HEK293 (cell line): ENCODE data around the gene INF2.

Source experiments
- CTCF ChIA-PET: fragments of 350-600 bp; formaldehyde crosslinking; extraction: SDS; loops from one replicate; lab custom pipeline; 2021; ENCODE audit warnings: antibody characterized with exemption; lab: Yijun Ruan, JAX
- POLR2A ChIA-PET: fragments of 300-600 bp; formaldehyde crosslinking; extraction: SDS; loops from one replicate; lab custom pipeline; 2020; ENCODE audit warnings: antibody characterized with exemption, inconsistent platforms; lab: Yijun Ruan, JAX
- H3K27ac ChIP-seq: fragments of 200-500 bp; sonication (Bioruptor generic); 2 replicates; pipeline ENCODE4 v1.5.1; 2014; ENCODE audit warnings: low read depth, low read length, control low read depth, inconsistent platforms; ENCODE audit errors: extremely low read depth
- H3K36me3 ChIP-seq, 2 experiments: fragments of 200-500 bp in 1 of 2; sonication (Bioruptor generic) in 1 of 2; 1 replicate in 1 of 2; 2 replicates in 1 of 2; pipeline ENCODE4 v1.5.1; 2014 to 2017; ENCODE audit warnings: inconsistent platforms in 2 of 2, low read length in 2 of 2; ENCODE audit not compliant: control insufficient read depth in 2 of 2, insufficient read depth in 1 of 2
- H3K4me1 ChIP-seq: fragments of 200-500 bp; sonication (Bioruptor generic); 2 replicates; pipeline ENCODE4 v1.5.1; 2014; ENCODE audit warnings: mild to moderate bottlenecking, low read length, inconsistent platforms; ENCODE audit not compliant: control insufficient read depth, insufficient read depth
- H3K4me3 ChIP-seq: 2 replicates; pipeline ENCODE4 v1.5.1; 2011; ENCODE audit warnings: low read depth, mild to moderate bottlenecking, control low read depth, low read length, moderate library complexity
- H3K9me3 ChIP-seq: fragments of 200-500 bp; sonication (Bioruptor generic); 2 replicates; pipeline ENCODE4 v1.5.1; 2014; ENCODE audit warnings: low read depth, low read length, inconsistent platforms; ENCODE audit not compliant: control insufficient read depth, insufficient read depth
- ATF2 ChIP-seq: fragments of 450-650 bp; formaldehyde crosslinking; IDR thresholded peaks from 2 replicates; pipeline ENCODE4 v1.5.1; 2016; ENCODE audit warnings: missing biosample characterization, missing genetic modification characterization, low read depth
- EGR2 ChIP-seq: fragments of 450-650 bp; formaldehyde crosslinking; IDR thresholded peaks from 2 replicates; pipeline ENCODE4 v1.5.1; 2016; ENCODE audit warnings: low read depth, missing biosample characterization, missing genetic modification characterization
- MEIS1 ChIP-seq: sonication (generic); formaldehyde crosslinking; IDR thresholded peaks from 2 replicates; pipeline ENCODE4 v1.8.1; 2022; ENCODE audit warnings: missing genetic modification reagents, mild to moderate bottlenecking, borderline replicate concordance
- SALL2 ChIP-seq: fragments of 450-650 bp; formaldehyde crosslinking; IDR thresholded peaks from 2 replicates; pipeline ENCODE4 v1.5.0; 2017; ENCODE audit warnings: missing biosample characterization, mild to moderate bottlenecking, missing genetic modification characterization, borderline replicate concordance
- SETDB1 ChIP-seq: IDR thresholded peaks from one replicate; pipeline ENCODE4 v1.6.1; 2017; ENCODE audit warnings: mild to moderate bottlenecking, low read length, moderate library complexity, mixed read lengths; ENCODE audit not compliant: insufficient read length
- ZBTB48 ChIP-seq: fragments of 450-650 bp; formaldehyde crosslinking; IDR thresholded peaks from 2 replicates; pipeline ENCODE4 v1.5.1; 2016; ENCODE audit warnings: missing biosample characterization, missing genetic modification characterization
- ZNF132 ChIP-seq: fragments of 450-650 bp; formaldehyde crosslinking; IDR thresholded peaks from 2 replicates; pipeline ENCODE4 v1.5.1; 2017; ENCODE audit warnings: missing biosample characterization, missing genetic modification characterization, borderline replicate concordance
- ZNF138 ChIP-seq: fragments of 450-650 bp; formaldehyde crosslinking; IDR thresholded peaks from 2 replicates; pipeline ENCODE4 v1.5.1; 2016; ENCODE audit warnings: missing biosample characterization, missing genetic modification characterization, borderline replicate concordance
- ZNF169 ChIP-seq: fragments of 450-650 bp; formaldehyde crosslinking; IDR thresholded peaks from 2 replicates; pipeline ENCODE4 v1.5.1; 2016; ENCODE audit warnings: missing biosample characterization, missing genetic modification characterization
- ZNF248 ChIP-seq: fragments of 450-650 bp; formaldehyde crosslinking; IDR thresholded peaks from 2 replicates; pipeline ENCODE4 v1.5.1; 2017; ENCODE audit warnings: missing biosample characterization, missing genetic modification characterization
- ZNF280D ChIP-seq: fragments of 450-650 bp; formaldehyde crosslinking; IDR thresholded peaks from 2 replicates; pipeline ENCODE4 v1.5.1; 2016; ENCODE audit warnings: missing biosample characterization, missing genetic modification characterization
- ZNF37A ChIP-seq: fragments of 450-650 bp; IDR thresholded peaks from 2 replicates; pipeline ENCODE4 v1.5.1; 2018; ENCODE audit warnings: missing biosample characterization, missing genetic modification characterization
- ZNF501 ChIP-seq: fragments of 450-650 bp; formaldehyde crosslinking; IDR thresholded peaks from 2 replicates; pipeline ENCODE4 v1.5.1; 2016; ENCODE audit warnings: missing biosample characterization, missing genetic modification characterization
- ZNF629 ChIP-seq: fragments of 450-650 bp; formaldehyde crosslinking; IDR thresholded peaks from 2 replicates; pipeline ENCODE4 v1.5.1; 2017; ENCODE audit warnings: missing biosample characterization, missing genetic modification characterization
- ZNF707 ChIP-seq: fragments of 450-650 bp; formaldehyde crosslinking; IDR thresholded peaks from 2 replicates; pipeline ENCODE4 v1.5.1; 2016; ENCODE audit warnings: missing biosample characterization, missing genetic modification characterization
- ZNF777 ChIP-seq: fragments of 450-650 bp; formaldehyde crosslinking; IDR thresholded peaks from 2 replicates; pipeline ENCODE4 v1.5.1; 2017; ENCODE audit warnings: missing biosample characterization, missing genetic modification characterization, borderline replicate concordance
- ZSCAN4 ChIP-seq: fragments of 450-650 bp; formaldehyde crosslinking; IDR thresholded peaks from 2 replicates; pipeline ENCODE4 v1.5.1; 2017; ENCODE audit warnings: missing biosample characterization, missing genetic modification characterization
- TF ChIP-seq, protein P1 (sequence below): fragments of 450-650 bp; formaldehyde crosslinking; IDR thresholded peaks from 2 replicates; pipeline ENCODE4 v1.5.1; 2016; ENCODE audit warnings: missing biosample characterization, missing genetic modification characterization
- TF ChIP-seq, protein P2 (sequence below): fragments of 450-650 bp; formaldehyde crosslinking; IDR thresholded peaks from 2 replicates; pipeline ENCODE4 v1.5.1; 2016; ENCODE audit warnings: missing biosample characterization, missing genetic modification characterization

Gene INF2

DNA sequence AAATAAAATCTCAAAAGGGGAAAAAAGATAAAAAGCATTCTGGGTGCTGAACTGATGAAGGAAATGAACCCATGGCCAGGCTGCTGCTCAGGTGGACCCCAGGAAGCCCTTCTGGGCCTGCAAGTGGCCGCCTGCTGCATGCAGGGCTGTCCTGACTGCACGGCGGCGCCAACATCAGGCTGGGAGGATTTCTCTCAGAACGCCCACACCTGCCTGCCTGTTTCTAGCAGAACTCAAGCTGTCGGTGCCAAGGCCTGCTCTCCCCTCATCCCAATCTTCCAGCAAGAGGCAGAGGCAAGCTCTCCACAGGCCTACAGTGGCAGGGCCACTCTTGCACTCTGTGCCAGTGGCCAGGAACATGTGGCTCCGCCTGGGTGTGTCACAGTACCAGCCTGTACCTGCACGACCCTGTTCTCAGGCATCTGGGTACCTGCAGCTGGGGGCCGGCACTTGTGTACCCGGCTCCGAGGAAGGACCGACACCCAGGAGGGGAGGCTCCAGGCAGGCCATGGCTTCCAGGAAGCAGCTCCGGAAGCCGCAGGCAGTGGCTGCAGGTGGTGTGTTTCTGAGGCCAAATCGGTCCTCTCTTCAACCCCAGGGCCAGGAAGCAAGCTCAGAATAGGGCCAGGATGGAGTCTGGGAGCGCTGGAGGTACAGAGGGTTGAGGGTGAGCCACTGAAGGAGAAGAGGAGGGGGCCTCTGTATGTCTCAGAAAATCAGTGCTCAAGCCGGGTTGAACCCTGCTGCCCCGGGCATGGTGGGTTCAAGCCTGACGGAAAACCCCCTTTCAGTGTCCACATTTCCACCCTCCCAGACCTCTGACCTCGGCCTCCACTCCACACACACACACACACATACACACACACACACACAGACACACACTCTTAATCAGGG is 2.5 kb upstream of the INF2 start:
- POLR2A ChIA-PET, result interaction anchor here (1.1 kb wide), 1 partner anchor 21 kb away, joined by 3 read pairs; no protein-coding TSS in a partner anchor
- Histone ChIP-seq H3K9me3 (no peaks in the 10 kb centered on the region), H3K4me3 (no peak overlapping the region), H3K36me3 (peaks cover 0 to 10% of the 10 kb centered on the region in 2 experiments; a peak in 1 of 3 replicates), H3K27ac (no peak overlapping the region), H3K4me1 (no peaks in the 10 kb centered on the region; the same call in 1 of the 2 replicates)
- CTCF ChIA-PET, result interaction anchor here (0.9 kb wide), 1 partner anchor 9 kb away, joined by 3 read pairs; no protein-coding TSS in a partner anchor
- TF ChIP-seq, protein P1, sequence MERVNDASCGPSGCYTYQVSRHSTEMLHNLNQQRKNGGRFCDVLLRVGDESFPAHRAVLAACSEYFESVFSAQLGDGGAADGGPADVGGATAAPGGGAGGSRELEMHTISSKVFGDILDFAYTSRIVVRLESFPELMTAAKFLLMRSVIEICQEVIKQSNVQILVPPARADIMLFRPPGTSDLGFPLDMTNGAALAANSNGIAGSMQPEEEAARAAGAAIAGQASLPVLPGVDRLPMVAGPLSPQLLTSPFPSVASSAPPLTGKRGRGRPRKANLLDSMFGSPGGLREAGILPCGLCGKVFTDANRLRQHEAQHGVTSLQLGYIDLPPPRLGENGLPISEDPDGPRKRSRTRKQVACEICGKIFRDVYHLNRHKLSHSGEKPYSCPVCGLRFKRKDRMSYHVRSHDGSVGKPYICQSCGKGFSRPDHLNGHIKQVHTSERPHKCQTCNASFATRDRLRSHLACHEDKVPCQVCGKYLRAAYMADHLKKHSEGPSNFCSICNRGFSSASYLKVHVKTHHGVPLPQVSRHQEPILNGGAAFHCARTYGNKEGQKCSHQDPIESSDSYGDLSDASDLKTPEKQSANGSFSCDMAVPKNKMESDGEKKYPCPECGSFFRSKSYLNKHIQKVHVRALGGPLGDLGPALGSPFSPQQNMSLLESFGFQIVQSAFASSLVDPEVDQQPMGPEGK (tag by site-specific recombination), result 0 out of 2 replicates have a peak, but pooled peaks have one; percentile 2
- TF ChIP-seq MEIS1 (no peak), ZSCAN4 (tag by site-specific recombination) (peak; percentile 78)

DNA sequence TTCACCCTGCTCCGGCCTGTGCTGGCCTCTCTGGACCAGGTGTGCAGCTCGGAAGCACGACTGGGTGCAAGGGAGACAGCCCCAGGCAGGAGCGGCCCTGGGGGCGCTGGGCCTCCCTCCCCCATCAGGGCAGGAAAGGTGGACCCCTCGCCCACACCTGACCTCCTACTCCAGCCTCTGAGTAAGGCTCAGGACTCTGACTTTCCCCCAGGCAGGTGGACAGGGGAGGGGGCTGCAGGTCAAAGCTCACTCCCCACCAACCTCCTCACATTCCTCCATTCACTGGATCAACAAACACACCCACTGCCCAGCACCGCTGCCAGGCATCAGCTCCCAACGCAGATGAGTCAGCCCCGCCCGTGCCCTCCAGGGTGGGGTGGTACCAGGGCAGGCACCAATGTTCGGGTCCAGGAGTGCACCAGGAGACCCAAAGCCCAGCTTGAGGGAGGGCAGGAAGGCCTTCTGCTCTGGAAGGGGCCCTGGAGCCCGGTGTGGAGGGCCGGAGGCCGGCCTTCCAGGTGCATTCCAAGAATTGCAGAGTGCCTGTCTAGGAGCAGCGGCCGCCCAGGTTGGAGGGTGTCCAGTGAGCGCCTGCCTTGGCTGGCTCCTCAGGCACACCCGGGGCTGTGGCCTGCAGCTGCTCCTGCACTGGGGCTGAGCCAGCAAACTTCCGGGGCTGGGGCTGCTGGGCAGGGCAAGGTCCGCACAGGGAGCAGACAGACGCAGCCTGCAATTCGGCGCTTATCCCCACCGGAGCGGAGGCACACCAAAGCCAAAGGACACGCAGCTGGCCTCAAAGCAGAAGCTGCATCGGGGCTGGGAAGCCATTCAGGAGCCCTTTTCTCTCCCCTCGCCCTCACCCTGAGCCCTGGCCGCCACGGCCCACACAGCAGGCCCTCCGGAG is 1.6 kb upstream of the INF2 start:
- ChIA-PET CTCF (interaction anchor here (0.6 to 0.9 kb wide), 3 partner anchors 10 to 48 kb away, joined by 3 read pairs; no protein-coding TSS in a partner anchor), POLR2A (interaction anchor here (1.1 kb wide), 1 partner anchor 22 kb away, joined by 3 read pairs; no protein-coding TSS in a partner anchor)
- no peak overlapping the region for H3K27ac ChIP-seq
- no peak overlapping the region for H3K4me3 ChIP-seq
- H3K9me3 ChIP-seq, result no peaks in the 10 kb centered on the region
- H3K36me3 ChIP-seq, result peaks cover 0 to 20% of the 10 kb centered on the region in 2 experiments; a peak in 1 of 3 replicates
- H3K4me1 ChIP-seq, result no peaks in the 10 kb centered on the region; the same call in 1 of the 2 replicates
- TF ChIP-seq ZNF629 (tag by site-specific recombination) (no peak), ATF2 (tag by site-specific recombination) (no peak), ZNF707 (tag by site-specific recombination) (no peak), ZNF37A (tag by site-specific recombination) (no peak), ZNF132 (tag by site-specific recombination) (no peak), ZBTB48 (tag by site-specific recombination) (no peak), ZNF248 (tag by site-specific recombination) (no peak), ZNF501 (tag by site-specific recombination) (no peak), ZNF280D (no peak), ZNF777 (tag by site-specific recombination) (no peak), SALL2 (tag by site-specific recombination) (no peak), ZNF169 (tag by site-specific recombination) (no peak), ZNF138 (tag by site-specific recombination) (no peak), SETDB1 (no peak), EGR2 (tag by site-specific recombination) (peak; percentile 92)
- TF ChIP-seq, protein P2, sequence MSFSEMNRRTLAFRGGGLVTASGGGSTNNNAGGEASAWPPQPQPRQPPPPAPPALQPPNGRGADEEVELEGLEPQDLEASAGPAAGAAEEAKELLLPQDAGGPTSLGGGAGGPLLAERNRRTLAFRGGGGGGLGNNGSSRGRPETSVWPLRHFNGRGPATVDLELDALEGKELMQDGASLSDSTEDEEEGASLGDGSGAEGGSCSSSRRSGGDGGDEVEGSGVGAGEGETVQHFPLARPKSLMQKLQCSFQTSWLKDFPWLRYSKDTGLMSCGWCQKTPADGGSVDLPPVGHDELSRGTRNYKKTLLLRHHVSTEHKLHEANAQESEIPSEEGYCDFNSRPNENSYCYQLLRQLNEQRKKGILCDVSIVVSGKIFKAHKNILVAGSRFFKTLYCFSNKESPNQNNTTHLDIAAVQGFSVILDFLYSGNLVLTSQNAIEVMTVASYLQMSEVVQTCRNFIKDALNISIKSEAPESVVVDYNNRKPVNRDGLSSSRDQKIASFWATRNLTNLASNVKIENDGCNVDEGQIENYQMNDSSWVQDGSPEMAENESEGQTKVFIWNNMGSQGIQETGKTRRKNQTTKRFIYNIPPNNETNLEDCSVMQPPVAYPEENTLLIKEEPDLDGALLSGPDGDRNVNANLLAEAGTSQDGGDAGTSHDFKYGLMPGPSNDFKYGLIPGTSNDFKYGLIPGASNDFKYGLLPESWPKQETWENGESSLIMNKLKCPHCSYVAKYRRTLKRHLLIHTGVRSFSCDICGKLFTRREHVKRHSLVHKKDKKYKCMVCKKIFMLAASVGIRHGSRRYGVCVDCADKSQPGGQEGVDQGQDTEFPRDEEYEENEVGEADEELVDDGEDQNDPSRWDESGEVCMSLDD, result no peak
